T-helper 1 cell treated with Interleukin-12 subunit alpha and Interleukin-12 subunit beta and Interleukin-4 antibody, amounts not matched to agents 30 ng/mL and 1 ng/mL, for 36 hours (primary cell): Measurements from ENCODE around the gene TRAF6. TPM values are rescaled to one million over a fixed set of nuclear protein-coding genes. Genes with fewer than 3 reads are reported as not detected.
"Not testable (repeated sequence)": the region's sequence is repeated elsewhere in the genome, so short reads cannot be mapped to it uniquely, and the experiment has no call there.

Experiments
- intact Hi-C: fragments of 100-400 bp; cut with micrococcal nuclease; formaldehyde crosslinking; loops from one replicate; pipeline ENCODE4 v1.15.1; 2024
- total RNA-seq: library from RNA; stranded (reverse); gene quantifications from 2 replicates; pipeline ENCODE4 v1.2.3, GENCODE V29; 2022

The TRAF6 gene
- total RNA-seq, 1 donor from 2014 or later: 14.1 TPM

- intact Hi-C loops: no loop called here
Observed at GRCh38 chr11:36498721-36499120, 11.4 kb downstream of the TRAF6 start.

GRCh38 chr11:36493332-36493731 is 16.7 kb downstream of the TRAF6 start:
- intact Hi-C loops: loop anchor here (2.0 to 5.0 kb wide), 2 partner anchors 129 to 254 kb away; no protein-coding TSS in a partner anchor

- intact Hi-C loops: loop anchor here (1.0 to 5.0 kb wide), 8 partner anchors 16 to 877 kb away; no protein-coding TSS in a partner anchor
Observed at GRCh38 chr11:36492724-36493304, 17.3 kb downstream of the TRAF6 start.

- intact Hi-C loops: loop anchor here (5.0 kb wide), 1 partner anchor 257 kb away; no protein-coding TSS in a partner anchor
Observed at GRCh38 chr11:36490026-36490806, 19.9 kb downstream of the TRAF6 start.

- intact Hi-C loops: no loop called here
Observed at GRCh38 chr11:36488096-36488495, 22.0 kb downstream of the TRAF6 start.

- intact Hi-C loops: no loop called here
Observed at GRCh38 chr11:36487619-36488018, 22.5 kb downstream of the TRAF6 start.

GRCh38 chr11:36485298-36486002 is 24.6 kb downstream of the TRAF6 start:
- intact Hi-C loops: no loop called here

- intact Hi-C loops: not testable (repeated sequence)
Observed at GRCh38 chr11:36483042-36483441, 27.0 kb downstream of the TRAF6 start.

GRCh38 chr11:36480833-36481232 is 29.2 kb downstream of the TRAF6 start:
- intact Hi-C loops: no loop called here

- intact Hi-C loops: loop anchor here (1.0 to 5.0 kb wide), 5 partner anchors 102 to 862 kb away; partner anchors contain the start of gene FJX1
Observed at GRCh38 chr11:36478700-36479329, 31.3 kb downstream of the TRAF6 start.

- intact Hi-C loops: loop anchor here (5.0 kb wide), 1 partner anchor 858 kb away; the partner anchor contains the start of gene FJX1
Observed at GRCh38 chr11:36475192-36475591, 34.9 kb downstream of the TRAF6 start.

GRCh38 chr11:36471577-36471976 is 38.5 kb downstream of the TRAF6 start:
- intact Hi-C loops: no loop called here

GRCh38 chr11:36469881-36470802 is 39.9 kb downstream of the TRAF6 start:
- intact Hi-C loops: no loop called here

GRCh38 chr11:36469063-36469462 is 41.0 kb downstream of the TRAF6 start:
- intact Hi-C loops: no loop called here

GRCh38 chr11:36467916-36468315 is 42.2 kb downstream of the TRAF6 start:
- intact Hi-C loops: no loop called here

- intact Hi-C loops: no loop called here
Observed at GRCh38 chr11:36467012-36467411, 43.1 kb downstream of the TRAF6 start.

GRCh38 chr11:36465449-36466163 is 44.5 kb downstream of the TRAF6 start:
- intact Hi-C loops: no loop called here

GRCh38 chr11:36464720-36465119 is 45.4 kb downstream of the TRAF6 start:
- intact Hi-C loops: no loop called here

GRCh38 chr11:36463781-36464180 is 46.3 kb downstream of the TRAF6 start:
- intact Hi-C loops: no loop called here

- intact Hi-C loops: no loop called here
Observed at GRCh38 chr11:36462321-36462720, 47.8 kb downstream of the TRAF6 start.
